Colon (tissue), 2 donors: Measurements from ENCODE around the gene DMWD.

Experiments
- FAIRE-seq: peaks from 2 replicates; lab custom pipeline; 2012; peaks lifted over from hg19 to GRCh38; lab: Jason Lieb, UNC
- donor health status: control.
- donor health status: control.

DMWD gene

DNA sequence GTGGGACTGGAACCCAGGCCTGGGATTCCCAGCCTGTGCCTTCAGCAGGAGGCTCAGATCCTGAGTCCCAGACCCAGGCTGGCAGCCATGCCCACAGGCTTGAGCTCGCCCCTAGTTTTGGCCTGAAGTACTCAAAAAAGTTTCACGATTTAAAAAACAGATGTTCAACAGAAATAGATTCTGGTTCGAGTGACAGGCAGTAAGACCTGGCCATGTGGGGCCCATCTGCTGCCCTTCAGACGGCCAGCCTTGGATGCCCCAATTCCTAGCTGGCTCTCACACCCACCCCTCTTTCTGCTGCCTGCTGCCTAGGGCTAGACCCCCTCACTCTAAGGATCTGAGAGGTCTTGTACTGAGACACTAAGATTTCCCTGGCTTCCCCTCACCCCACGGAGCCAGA lies 7.5 kb downstream of the DMWD start:
- FAIRE-seq, result no peak

DNA sequence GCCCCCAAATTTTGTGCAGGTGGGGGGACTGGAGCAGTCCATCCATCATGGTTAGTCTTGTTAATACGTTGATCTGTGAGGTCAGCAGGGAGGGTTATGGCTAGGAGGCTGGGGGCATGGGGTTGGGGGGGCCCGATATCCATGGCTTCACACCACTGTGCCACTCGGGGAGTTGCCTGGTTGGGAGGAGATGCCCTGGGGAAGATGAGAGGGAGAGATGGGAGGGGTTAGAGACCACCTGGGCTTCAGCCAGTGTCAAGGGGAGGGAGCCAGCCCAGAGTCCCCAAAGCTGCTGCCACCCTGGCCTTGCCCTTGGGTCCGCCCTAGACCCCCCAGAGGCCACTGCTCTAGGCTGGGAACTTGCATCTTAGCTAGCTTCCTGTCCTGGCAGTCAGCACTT lies 8.5 kb downstream of the DMWD start:
- FAIRE-seq, result no peak

DNA sequence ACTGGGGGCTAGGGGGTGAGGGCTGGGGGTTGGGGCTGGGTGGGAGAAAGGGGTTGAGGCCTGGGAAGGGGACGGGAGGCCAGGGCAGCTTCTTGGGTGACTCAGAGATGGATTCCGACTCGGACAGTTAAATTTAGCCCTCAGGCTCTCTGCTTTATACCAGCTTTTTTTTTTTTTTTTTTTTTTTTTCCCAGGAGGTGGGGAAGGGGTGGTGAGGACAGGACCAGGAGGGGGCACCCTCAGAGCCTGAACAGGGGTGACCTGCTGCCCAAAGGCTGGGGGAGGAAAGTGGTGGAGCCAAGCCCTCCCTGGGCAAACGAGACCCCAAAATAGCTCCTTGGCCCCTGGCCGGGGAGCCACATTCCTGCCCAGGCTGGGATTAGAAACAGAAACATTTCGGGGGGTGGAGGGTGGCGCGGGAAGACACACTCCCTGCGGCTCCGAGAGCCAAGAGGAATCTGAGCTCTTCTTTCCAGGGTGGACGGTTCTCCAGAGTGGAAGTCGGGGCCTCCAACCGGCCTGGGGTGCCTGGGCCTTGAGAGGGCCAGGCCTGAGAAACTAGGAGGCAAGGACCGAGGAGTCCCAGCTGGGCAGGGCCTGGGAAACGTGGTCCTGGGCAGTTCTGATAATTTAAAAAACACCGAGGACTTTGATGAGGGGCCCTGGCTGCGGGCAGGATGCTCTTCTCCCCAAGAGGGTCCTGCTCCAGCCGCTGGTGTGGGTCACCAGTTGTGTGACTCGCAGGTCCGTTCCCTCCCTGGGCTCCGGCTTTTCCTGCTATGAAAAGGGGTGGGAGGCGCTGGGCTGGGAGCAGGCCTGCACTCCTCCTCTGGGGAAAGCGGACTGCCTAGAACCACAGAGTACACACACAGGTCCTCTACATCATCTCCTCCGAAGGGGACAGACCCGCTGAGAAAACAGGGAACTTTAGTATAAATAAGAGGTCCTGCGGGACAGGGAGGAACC lies 9.5 kb downstream of the DMWD start:
- FAIRE-seq, result no peak

DNA sequence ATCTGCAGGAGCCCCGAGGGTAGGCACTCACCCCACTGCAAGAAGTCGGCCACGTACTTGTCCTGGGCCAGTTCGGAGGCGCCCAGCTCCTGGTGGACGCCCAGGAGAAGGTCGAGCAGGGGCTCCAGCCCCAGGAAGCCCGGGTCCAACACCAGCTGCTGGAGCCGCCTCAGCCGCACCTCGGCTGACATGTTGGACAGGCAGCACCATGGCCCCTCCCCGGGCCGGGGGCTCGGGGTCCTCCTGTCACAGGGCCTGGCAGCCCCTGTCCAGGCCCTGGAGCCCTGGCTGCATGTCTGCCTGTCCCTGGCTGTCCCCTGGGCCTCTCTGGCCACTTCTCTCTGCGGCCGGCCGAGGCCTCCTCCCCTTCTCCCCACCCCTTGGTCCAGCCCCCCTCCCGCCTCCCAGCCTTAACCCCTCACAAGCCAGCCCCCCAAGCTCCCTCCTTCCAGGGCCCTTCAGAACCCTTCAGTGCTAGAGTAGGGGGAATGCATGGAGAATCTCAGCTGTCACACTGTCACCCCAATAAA lies 10.4 kb downstream of the DMWD start, which contains the start of gene DMPK:
Gene DMPK (minus strand): TSS at position 329 of the 530 bp plus-strand sequence. CDS start 138 bp downstream, at position 191.
- FAIRE-seq, result no peak

DNA sequence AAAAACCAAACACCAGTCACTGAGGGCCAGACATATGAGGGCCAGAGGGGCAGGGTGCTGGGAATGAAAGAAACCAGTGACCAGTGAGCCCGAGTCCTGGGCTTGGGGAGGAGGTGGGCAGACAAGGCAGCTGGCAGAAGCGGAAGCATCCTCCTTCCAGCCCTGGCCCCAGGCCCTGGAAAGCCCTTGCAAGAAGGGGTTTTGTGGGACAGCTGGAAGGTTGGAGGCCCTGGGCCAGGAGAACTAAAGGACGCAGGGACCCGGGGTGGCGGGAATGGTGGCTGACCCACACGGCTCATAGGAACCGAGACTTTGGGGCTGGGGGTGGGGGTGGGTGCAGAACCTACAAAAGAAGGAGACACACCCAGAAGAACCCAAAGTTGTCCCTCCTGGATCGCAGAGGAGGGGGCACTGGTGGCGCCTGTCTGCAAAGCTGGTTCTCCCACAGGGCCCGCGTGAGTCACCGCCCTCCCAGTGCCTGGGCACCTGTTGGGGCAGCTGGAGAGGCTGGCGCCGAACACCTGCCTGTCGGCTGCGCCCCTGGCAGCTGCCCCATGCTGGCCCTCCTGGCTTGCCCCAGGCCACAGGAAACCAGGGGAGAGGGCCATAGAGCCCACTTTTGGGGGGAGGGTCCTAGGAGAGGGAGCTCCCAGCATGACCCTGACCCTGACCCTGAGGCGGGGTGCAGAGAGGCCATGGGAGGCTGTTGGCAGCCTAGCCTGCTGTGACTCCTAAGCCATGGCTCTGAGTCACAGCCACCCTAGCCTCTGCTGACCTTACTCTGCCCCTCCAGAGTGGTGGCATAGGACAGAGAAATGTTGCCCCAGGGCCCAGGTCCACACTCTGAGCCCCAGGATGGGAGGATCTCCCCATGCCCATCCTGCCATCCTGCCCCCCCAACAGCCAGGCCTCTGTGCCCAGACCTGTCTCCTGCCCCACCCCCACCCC lies 11.2 kb downstream of the DMWD start:
- no peak for FAIRE-seq

DNA sequence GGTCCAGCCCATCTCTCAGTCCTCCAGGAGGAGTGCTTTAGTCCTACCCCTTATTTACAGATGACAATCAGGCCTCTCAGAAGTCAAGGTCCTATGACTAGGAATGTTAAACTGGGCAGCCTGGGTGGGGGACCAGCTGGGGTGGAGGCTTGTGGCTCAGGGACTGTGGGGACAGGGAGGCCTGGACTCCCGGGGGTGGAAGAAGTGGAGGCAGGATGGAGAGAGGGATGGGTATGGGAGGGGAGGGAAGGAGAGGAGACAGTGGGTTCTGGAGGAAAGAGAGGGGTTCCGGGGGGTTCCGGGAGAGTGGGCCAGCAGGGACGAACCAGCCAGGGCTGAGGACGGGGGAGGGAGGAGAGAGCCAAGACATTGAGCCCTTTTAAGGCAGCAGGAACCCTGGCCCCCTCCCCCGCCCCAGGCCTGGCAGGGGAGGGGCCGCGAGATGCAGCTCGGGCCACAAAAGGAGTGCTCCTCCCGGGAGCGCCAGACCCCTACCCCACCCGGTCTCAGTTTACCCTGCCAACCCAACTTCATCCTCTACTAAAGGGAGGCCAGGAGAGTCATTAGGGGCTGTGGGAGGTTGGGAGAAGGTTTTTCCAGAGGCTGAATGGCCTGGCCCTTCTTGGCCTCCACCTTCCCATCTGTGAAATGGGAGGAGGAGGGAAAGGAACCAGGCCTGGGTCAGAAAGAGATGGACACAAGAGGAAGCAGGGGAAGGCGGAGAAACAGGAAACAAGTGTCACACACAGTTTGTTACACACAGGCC lies 12.0 kb downstream of the DMWD start:
- FAIRE-seq, result no peak

DNA sequence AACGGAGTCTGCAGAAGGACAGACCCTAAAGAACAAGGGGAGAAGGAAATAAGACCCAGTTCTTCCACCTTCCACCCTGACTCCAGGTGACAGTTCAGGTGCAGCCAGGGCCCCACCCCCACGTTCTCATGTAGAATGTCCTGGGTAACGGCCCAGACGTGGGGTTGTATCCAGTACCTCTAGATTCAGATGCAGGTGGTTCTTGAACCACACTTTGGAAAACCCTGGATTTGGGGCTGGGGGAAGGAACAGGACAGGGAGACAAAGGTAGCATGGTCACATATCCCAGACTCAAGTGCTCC lies 12.5 kb downstream of the DMWD start:
- FAIRE-seq, result no peak

GRCh38 chr19:45779231-45780145 lies 13.2 kb downstream of the DMWD start:
- FAIRE-seq, result no peak

DNA sequence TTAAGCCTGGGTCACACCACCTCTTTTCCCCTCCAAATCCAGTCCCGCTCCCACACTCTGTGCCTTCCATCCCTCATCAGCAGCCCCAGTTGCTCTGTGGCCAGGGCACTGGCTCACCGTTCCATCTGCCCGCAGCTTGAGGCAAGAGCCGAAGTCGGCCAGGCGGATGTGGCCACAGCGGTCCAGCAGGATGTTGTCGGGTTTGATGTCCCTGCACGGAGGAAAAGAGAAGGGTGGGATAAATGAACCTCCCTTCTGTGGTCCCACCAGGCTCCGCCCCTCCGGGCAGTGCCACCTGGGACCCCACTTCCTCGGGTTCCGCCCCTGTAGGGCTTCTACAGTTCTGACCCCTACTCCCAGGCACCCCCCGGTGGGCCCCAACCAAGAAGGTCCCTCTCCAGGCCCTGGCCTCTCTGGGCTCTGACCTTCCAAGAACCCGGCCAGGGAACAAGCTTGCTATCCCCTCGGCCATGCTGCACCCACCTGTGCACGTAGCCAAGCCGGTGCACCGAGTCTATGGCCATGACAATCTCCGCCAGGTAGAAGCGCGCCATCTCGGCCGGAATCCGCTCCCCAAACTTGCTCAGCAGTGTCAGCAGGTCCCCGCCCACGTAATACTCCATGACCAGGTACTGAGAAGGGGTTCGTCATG lies 14.5 kb downstream of the DMWD start:
- FAIRE-seq, result no peak

- no peak for FAIRE-seq
Observed at GRCh38 chr19:45777395-45777961, 15.2 kb downstream of the DMWD start.

- FAIRE-seq, result no peak
Observed at GRCh38 chr19:45774765-45775164, 17.9 kb downstream of the DMWD start.

GRCh38 chr19:45773384-45773783 lies 19.3 kb downstream of the DMWD start:
- FAIRE-seq, result no peak

DNA sequence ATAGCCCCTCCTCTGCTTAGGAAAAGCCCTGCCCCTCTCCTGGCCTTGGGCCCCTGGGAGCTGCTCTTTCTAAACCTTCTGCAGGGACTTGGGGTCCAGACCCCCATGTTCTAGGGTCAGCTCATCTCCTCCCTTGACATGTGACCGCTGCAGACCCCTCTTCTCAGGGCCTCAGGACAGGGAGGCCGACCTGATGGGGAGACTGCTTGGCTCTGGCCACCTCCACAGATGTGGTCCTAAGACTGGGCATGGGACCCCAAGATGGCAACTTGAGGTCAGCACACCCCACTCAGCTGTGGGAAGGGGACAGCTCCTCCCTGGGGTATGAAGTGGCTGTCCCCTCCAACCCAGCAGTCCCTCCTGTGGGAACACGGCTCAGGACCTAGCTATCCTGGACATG lies 19.7 kb downstream of the DMWD start:
- FAIRE-seq, result no peak

DNA sequence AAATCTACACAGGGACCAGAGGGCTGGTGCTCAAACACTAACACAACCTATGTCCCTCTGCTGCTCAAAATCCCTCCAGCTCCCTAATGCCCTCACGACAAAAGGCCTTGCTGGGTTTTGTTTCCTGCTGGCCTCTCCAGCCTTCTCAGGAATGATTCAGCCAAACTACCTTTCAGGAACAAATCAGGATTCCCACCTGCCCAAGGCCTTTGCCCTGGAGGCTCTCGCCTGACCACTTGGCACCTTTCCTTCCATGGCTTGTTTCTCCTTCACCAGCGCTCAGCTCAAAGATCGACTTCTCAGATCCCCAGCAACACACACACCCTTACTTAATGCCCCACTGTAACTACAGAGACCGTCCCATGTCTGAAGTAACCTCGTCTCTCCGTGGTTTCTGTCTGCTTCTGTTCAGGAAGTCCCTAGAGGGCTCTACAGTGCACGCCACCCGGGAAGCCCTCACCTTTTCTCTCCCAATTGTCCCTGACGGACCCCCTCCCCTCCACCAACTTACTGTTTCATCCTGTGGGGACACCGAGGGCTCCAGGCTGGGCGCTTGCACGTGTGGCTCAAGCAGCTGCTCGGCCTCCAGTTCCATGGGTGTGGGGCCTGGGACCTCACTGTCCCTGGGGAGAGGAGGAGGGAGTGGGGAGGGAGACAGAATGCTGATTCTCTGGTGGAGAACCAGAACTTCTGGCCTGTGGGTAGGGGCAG lies 20.4 kb downstream of the DMWD start:
- no peak for FAIRE-seq

DNA sequence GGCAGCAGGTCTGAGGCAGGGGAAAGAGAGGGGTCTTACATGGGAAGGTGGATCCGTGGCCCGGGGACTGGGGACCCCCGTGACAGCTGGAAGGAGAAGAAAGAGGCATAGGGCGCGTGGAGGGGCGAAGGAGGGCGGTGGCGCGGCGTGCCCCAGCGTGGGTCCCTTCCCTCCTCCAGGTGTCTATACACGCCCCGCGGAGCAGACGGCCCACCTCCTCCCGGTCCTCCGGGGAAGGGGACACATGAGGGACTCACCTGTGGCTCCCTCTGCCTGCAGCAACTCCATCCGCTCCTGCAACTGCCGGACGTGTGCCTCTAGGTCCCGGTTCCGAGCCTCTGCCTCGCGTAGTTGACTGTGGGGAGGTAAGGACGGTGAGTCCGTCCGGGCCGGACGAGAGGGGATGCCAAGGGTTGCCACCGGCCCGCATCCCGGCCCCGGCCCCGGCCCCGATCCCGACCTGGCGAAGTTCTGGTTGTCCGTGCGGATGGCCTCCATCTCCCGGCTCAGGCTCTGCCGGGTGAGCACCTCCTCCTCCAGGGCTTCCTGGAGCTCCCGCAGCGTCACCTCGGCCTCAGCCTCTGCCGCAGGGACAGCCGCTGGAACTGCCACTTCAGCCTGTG lies 21.2 kb downstream of the DMWD start:
- FAIRE-seq, result no peak

GRCh38 chr19:45770192-45771101 lies 22.2 kb downstream of the DMWD start:
- no peak for FAIRE-seq

GRCh38 chr19:45769821-45770191 lies 22.8 kb downstream of the DMWD start:
- no peak for FAIRE-seq
